Bone marrow (tissue), 2 donors: ENCODE measurements around the gene NIN.

Experiments used
- DNase-seq, 2 donors: peaks; one replicate each; lab custom pipeline; 2025; lab: John Stamatoyannopoulos, UW

Gene NIN

DNA sequence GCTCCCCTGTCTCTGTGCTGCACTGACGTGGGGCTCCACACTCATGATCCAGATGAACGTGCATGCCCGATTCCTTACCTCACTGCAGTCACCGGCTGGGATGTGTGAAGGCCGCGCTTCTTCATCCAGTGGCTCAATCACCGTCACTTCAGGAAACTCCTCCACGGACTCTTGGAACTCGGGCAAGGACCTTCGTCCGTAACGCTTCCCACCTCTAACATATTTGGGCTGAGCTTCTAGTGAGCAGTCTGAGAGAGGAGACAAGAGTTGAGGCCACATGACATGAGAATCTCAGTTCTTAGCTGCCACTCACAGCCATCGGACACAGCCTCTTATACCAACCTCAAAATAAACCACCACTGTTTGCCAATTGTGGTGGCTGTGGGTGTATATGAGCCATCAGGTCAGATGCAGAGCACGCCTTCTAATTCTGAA lies 38.3 kb downstream of the NIN start:
- no peak for DNase-seq

DNA sequence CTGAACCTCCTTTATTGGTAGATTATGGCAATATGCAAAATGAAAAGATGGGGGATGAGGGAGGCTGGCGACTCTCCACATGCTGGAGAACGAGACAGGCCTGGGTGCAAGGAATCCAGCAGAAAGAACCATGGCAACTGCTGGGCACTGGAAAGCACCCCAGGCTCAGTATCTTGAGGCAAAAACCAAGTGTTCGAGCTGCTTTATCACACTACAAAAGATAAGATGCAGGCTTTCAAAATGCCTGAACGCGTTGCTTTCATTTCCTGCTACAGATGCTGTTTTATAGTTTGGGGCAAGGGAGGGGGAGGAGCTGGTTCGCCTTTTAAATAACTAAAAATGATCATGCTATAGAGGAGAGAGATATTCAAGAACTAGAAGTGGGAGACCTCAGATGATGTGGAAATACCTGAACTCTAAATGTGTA lies 38.9 kb downstream of the NIN start:
- no peak for DNase-seq

DNA sequence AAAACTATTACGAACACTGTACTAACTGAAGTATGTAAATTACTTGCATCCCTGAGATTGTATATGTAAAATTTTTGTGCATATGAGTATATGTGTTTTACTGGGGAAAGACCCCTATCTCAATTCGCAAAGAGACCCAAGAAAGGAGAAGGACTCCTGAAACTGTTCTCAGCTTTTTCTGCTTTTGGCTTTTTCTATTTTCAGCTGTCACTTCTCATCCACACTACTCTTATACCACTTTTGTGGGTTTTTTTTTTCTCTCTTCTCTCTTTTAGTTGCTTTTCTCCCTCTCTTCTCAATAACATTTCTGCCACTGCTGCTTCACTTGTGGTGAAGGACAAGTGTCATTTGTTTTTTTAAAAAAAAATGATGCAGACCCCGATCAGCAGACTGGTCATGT lies 39.8 kb downstream of the NIN start:
- DNase-seq: no peak

DNA sequence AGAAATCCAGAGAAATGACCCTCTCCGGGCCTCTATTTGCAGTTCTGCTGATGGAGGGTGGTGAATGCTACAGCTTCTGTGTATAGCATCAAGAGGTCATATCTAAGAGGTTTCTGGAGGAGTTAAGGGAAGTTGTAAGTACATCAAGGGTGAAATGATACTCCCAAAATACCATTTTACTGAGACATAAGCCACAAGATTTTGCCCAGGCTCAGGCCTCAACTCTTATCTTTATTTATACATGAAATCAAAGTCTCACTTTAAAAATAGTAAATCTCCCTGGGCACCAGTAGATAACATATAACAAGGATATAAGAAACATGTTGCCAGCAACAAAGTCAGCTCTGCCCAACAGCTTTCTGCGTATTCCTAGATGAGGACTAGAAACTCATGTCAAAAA lies 40.4 kb downstream of the NIN start:
- DNase-seq: no peak

DNA sequence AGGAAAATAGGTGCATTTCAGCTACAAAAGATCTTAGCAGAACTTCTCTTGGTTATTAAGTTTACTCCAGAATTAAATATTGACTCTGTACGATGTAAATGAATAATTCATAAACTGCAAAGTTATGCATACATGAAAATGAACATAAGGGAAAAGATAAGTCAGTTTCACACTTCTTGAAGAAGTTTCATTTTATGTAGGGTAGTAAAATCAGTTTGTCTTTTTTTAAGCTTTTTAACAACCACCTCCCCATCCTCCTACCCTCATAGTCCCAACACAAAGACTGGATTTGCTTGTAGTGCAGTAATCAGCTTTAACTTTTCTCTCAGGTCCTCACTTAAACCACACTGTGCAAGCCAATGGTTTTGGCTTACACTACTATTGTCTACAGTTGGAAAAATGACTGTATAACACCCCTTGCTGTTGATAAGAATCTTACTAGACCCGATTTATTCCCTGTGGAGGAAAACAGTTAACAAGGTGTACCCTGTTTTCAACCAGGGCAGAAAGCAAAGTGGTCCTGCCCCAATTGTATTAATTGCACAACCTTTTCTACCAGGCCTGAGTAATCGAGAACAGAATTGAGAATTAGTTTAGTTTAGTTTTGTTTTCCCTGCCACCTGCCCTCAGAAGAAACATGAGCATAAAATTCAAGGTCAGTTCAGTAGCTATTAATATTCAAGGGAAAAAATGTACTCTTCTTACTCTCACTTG lies 44.1 kb downstream of the NIN start:
- DNase-seq: no peak

DNA sequence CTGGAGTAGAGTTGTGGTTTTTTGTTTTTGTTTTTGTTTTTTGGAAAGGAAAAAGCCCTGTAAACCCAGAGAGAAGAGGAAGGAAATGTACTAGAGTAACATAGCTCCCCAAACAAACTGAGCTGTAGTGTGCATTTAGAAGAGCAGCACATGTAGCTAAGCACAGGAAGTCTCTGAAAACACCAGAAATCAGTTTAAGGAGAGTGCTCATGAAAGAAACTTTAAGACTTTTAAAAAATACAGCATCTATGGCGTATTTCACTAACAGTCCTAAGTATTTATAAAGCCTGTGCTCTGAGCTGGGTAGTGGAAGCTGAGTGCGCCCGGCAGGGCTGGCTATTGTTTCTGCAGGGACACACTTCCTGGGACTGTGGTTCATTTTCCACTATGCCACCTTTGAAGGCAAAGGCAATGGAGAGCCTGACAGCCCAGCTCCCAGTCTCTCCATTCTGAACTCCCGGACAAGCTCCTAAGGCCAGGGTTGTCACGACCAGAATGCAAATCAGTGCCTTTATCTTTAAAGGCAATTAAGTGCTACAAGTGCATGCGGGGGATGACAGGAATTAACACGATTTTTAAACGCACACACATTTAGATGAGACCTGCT lies 45.4 kb downstream of the NIN start:
- peak in 1 of 2 donors; percentile 60 for DNase-seq

DNA sequence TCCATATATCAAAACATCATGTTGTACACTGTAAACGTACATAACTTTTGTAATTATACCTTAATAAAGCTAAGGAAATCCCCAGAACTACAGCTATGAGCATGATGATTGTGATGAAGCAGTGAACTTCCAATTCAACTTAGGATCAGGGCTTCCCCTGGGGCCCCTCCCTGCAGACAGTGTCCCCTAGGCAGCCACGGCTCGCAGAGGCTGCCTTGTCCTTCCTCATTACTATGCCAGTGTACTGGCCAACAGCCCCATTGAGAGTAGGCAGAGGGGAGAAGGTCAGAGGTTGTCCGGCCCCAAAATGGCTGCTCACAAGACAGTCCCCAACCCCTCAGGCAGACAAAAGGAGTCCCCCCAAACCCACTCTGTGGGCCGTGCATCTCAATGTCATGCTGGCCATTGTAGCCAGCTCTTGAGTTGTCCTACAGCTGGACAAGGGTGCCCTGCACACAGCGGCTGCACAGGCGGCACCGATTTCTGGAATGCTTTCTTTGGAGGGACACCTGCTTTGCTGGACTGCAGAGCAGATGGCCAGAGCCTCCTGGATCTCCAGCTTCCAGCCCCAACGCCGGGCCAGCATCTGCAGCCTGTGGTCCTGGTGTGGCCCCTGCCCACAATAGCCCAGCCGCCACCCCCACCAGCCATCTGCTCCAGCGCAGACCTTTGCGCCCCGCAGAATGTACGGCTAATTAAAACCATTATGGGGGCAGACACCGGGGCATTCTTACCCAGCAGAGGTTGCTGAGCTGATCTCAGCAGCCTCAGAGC lies 46.1 kb downstream of the NIN start:
- no peak for DNase-seq

DNA sequence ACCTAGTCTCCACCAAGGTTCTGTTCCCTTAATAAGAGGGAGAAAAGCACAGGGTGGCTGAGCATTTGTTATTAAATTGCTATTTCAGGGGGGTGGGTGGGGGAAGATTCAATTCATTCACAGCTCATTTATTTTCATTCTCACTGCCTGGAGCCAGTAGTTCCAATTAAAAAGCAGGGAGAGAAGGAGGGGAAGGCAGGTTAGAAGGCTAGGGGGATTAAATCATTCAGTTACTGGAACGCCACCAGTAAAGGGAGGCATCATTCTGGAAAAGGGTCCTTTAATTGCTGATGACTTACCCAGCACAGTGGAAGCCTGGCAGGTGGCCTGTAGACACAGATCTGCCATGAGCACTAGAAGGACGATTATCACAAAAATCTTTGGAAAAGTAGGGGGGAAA lies 47.4 kb downstream of the NIN start:
- no peak for DNase-seq

DNA sequence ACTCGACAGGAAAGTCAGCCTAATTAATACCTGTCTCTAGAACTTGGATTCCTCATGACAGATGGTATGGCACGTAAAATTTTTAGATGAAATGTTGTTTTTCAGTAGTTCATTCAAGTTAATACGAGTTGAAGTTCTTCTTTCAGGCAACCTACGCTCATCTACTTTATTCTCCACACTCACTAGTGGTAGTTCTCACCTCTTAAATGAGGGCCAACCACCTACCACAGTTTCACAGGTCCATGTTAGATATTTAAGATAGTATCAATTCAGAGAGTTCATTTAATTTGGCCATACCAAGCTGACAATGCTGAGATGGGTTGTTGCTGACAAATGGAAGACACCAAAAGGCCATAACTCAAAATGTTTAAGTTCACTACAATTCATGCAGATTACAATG lies 50.6 kb downstream of the NIN start:
- no peak for DNase-seq

DNA sequence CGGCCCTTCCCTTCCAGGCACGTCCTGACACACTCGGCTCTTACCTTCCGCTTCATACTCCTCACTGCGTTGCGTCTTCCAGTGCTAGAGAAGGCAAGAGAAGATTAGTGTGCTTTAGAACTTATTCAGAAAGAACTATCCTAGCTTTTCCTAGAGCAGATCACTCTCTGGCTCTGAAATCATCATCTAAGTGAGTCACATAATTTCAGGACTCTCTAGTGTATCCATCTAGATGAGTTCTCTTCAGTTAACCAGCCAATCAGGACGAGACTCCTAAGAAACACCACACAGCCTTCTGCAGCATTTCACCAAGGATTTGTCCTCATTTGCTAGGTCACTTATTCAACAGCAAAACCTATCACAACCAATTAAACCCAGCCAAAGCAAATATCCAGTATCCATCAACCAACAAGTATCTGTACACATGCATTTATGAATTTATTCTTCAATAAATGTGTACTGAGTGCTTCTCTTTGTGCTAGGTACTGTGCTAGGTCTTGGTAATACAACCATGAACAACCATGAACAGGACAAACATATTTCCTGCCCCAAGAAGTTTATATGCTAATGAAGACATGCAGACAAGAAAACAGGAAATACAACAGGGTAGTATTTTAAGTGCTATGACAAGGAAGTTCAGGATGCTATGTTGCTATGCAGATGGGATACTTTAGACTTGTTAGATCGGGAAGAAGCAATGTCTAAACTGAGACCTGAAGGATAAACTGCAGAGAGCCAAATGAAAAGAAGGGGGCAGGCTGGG lies 52.1 kb downstream of the NIN start:
- DNase-seq: peak in 1 of 2 donors; percentile 18

DNA sequence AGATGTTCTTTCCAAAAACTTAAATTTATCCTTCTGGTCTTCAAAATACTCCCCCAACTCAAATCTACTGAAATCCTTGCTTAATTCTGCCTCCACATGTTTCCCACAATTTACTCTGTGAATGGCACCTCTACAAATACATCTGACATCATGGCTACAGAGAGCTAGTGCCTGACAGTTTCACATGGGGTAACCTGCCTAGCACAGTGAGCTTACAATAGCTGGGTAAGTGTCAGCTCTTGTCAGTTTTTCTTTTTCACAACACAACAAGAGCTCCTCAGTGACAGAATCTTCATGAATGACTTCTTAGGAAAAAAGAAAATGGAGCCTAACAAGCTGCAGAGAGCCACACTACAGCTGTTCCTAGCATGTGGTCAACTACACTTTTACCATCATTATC lies 54.4 kb downstream of the NIN start:
- no peak for DNase-seq

DNA sequence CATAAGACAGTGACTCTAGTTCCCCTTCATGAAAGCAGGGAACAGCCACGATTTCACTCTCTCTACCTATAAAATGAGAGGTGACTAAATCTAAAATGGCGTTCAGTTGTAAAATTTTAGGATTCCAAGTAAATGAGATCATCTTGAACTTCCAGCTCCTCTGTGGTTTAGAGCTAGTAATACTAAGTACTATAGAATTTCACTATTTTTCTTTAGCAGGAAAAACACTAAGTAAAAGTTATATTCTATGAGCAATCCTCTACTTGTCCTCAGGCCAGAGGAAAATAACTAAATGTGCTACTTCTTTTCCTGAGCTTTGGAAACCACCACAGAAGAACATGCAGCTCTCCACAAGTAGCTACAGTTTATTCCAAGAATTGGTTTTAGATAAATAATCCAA lies 55.6 kb downstream of the NIN start:
- DNase-seq: no peak

DNA sequence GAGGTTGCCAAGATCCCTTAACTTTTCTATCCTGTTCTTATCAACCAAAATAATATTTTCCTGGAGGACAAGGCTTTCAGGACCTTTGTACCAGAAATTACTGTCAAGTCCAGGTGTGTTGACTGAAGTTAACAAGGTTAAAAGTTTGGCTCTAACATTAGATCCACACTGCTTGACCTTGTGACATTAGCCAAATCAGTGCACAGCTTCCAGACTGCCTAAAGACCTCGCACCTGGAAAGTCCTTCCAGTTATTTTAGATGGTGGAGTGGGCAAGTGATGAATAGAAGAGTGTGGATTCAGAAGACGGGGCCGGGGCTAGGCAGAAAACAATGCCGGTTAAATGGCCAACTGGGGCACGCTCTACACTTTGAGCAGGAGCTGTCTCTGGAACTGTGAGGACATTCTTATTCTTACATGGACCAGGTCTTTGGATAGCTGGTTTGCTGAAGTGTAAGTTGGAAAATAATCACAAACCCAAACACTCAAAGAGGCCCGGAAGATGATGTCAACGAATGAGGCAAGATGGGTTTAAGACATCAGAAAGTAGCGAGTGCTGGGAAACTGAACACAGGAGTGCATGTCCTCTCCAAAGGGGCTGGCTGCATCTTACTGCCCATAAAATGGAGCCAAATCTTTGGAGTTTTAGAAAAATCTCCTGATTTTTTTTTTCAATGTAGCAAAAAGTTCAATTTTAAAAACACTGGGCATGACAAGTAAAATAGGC lies 56.3 kb downstream of the NIN start:
- no peak for DNase-seq

DNA sequence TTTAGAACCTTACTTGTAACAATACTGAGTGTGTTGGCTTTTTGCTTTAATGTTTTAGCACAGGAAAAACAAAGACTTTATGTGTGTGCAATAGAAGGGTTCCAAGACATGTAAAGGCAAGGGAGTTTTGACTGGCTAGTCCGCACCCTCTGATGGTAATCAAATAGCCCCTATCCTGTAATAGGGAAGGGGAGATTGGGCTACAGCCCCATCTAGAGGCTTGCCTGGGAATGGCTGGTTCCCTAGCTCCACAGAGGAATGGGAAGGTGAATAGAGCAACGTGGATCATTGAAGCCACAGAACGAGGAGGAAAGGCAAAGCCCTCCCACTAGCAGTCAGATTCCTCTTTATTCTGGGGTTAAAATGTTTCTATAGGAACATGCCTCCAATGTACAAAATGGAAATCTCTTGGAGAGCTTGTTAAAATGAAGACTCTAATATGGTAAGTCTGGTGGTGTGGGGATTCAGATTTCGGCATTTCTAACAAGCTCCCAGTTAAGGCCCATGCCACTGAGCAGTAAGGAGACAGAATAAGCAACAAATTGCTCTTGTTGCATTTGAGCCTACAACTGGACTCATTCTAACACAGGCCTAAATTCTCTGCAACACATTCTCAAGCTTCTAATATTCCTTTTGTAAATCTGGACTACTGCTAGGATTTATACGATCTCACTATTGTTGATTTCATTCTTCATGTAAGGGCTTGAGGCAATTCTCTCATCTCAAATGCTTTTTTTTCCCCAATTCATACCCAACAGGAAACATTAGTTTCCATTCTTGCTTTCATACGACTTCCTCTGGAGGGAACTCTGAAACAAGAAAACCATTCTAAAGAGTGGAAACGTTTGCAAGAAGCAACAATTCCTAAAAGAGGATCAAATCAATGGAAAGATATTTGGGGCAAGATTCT lies 57.1 kb downstream of the NIN start:
- peak in 1 of 2 donors; percentile 16 for DNase-seq

DNA sequence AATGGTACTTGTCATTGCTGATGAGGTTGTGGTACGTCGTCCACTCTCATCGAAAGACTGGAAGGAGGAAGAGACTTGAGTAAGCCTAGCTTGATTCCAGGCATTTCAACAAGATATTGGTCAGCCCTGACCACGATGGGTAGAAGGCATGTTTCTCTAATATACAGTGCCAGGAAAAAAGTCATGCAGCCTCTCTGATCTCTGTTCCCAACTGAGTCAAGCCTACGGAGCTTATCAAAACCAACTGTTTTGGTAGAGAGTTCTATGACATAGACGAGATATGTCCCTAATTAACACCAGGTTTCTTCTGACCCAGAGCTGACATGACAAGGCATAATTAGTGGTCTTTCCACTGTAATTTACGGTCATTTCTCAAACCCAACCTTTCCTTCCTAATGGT lies 58.5 kb downstream of the NIN start:
- DNase-seq: no peak

DNA sequence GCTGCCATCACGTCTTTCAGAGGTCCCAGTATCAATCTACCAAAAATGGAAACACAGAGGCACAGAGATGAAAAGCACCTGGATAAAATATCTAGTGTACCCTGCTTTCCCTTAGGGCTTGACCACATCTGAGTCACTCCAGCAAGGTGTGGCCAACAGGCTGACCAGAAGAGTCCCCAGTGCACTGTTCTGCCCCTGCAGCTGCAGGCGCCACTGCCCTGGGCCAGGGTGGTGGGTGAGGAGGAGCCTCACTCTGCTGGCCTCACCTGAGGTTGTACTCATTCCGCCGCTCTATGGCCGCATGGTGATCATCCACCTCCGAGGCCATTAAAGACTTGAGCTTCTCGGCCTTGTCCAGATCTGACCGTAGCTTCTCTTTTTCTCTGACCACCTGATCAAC lies 60.4 kb downstream of the NIN start:
- no peak for DNase-seq

DNA sequence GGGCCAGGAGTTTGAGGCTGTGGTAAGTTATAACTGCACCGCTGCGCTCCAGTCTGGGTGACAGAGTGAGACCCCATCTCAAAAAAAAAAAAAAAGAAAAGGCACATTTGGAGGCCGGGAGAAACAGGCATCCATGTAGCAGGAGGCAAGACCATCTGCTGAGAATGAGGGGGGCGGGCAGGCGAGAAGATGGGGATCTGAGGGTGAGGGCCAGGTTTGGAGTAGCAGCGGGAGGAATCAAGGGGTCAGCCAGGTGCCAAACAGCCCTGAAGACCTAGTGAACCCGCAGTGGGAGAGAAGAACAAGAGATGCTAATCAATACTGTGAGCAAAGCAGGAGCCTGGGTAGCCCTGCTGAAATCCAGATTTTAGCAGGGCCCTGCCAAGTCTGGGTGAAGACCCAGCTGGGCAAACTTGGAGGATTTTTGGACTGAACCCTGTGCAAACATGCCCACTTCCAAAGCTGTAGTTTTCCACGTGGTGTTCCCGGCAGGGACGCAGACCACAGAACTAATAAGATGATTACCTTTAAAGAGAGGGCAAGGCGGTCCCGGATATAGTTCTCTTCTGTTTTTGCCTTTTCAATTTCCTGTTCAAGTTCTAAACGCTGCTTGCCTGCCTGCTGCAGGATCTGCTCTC lies 61.0 kb downstream of the NIN start:
- DNase-seq: no peak

DNA sequence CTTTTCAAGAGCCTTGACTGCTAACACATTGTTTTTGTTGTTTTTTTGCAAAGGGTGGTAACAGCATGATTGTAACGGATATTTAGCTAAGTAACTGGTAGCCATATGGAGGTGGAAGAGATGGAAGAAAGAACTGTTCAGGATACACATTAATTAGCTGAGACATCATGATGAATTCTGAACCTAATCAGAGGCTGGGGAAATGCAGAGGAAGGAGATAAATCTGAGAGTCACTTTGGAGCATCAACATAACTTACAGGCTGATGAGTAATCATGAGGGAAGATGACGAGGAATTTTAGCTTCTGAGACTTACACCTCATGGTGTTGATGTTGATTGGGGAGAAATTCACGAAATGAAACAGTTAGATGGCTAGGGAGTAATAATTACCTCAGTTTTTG lies 62.3 kb downstream of the NIN start:
- no peak for DNase-seq

DNA sequence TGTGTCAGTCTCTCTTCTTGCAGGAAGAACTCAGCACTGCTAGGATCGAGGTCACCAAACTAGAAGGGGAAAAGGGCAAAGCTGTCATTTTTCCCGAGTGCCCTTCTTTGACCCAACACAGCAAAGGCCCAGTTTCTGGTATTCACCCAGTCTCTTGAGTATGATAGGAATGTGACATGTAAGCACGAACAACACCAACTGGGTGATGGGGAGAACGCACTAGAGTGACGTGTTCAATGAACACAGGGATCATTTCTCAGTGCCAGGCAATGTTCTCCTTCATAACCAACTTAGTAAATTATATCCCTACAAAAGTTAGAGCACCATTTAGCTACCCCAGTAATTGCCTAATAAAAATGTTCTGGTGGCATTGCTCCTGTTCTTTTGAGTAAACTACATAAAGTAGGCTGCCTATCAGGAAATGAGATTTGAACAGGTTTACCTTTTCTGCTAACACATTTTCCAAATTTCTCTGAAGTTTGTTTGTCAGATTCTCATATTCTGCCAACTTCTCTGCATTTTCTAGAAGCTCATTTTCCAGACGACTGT lies 64.5 kb downstream of the NIN start:
- no peak for DNase-seq
